GM12874 (cell line): Measurements from ENCODE around the gene CNBD2.

Experiments used
- CTCF ChIP-seq: IDR thresholded peaks from 2 replicates; pipeline ENCODE4 v1.5.1; 2011; ENCODE audit warnings: low read depth, mild to moderate bottlenecking, control low read depth, low read length, moderate library complexity; ENCODE audit not compliant: insufficient read depth

The CNBD2 gene

GRCh38 chr20:35963878-35964277 lies 4.5 kb upstream of the CNBD2 start:
- TF ChIP-seq CTCF, result no peak

GRCh38 chr20:35968930-35969329 lies 540 bp downstream of the CNBD2 start:
- no peak for TF ChIP-seq CTCF

- no peak for TF ChIP-seq CTCF
Measured at GRCh38 chr20:35971981-35972380, 3.6 kb downstream of the CNBD2 start.

- no peak for TF ChIP-seq CTCF
Measured at GRCh38 chr20:35972462-35972861, 4.1 kb downstream of the CNBD2 start.

- TF ChIP-seq CTCF, result no peak
Measured at GRCh38 chr20:35974256-35974655, 5.9 kb downstream of the CNBD2 start.

- TF ChIP-seq CTCF, result no peak
Measured at GRCh38 chr20:35975576-35976373, 7.4 kb downstream of the CNBD2 start.

GRCh38 chr20:35978041-35978513 lies 9.7 kb downstream of the CNBD2 start:
- no peak for TF ChIP-seq CTCF
